ENCODE measurements around the gene PHKA2.
"Not testable (repeated sequence)": the region's sequence is repeated elsewhere in the genome, so short reads cannot be mapped to it uniquely, and the experiment has no call there.

Gene PHKA2

GRCh38 chrX:18998653-18999052, 14.7 kb upstream of the PHKA2 start:
- WGBS, 2 experiments (ENCODE audit: insufficient coverage in 2 of 2): 100% methylated on average over 1 of the region's 1 CpG; no CpG with 5 or more reads in 1 of the 2 experiments
- peaks cover 8% of the 10 kb centered on the region for H3K4me1 ChIP-seq (ENCODE audit: control insufficient read depth, insufficient read depth, low read length, poor library complexity, severe bottlenecking)
- no peaks in the 10 kb centered on the region for H3K9me3 ChIP-seq (ENCODE audit: control insufficient read depth, low read length)
- H3K4me3 ChIP-seq (ENCODE audit: extremely low read depth, insufficient read depth, low read length, poor library complexity, severe bottlenecking): no peak overlapping the region
- H3K36me3 ChIP-seq (ENCODE audit: control insufficient read depth, insufficient read depth, low read length): no peaks in the 10 kb centered on the region
- H3K27ac ChIP-seq (ENCODE audit: low read depth, low read length, severe bottlenecking): no peak overlapping the region

- H3K27ac ChIP-seq (ENCODE audit: low read depth, low read length, severe bottlenecking): no peak overlapping the region
- H3K4me1 ChIP-seq (ENCODE audit: control insufficient read depth, insufficient read depth, low read length, poor library complexity, severe bottlenecking): peaks cover 8% of the 10 kb centered on the region
- H3K36me3 ChIP-seq (ENCODE audit: control insufficient read depth, insufficient read depth, low read length): no peaks in the 10 kb centered on the region
- no peak overlapping the region for H3K4me3 ChIP-seq (ENCODE audit: extremely low read depth, insufficient read depth, low read length, poor library complexity, severe bottlenecking)
- 40% methylated on average over 1 of the region's 4 CpGs; no CpG with 5 or more reads in 1 of the 2 experiments for WGBS, 2 experiments (ENCODE audit: insufficient coverage in 2 of 2)
- no peaks in the 10 kb centered on the region for H3K9me3 ChIP-seq (ENCODE audit: control insufficient read depth, low read length)
Measured at GRCh38 chrX:18997916-18998315, 14.0 kb upstream of the PHKA2 start.

GRCh38 chrX:18996536-18996935, 12.6 kb upstream of the PHKA2 start:
- no peaks in the 10 kb centered on the region for H3K36me3 ChIP-seq (ENCODE audit: control insufficient read depth, insufficient read depth, low read length)
- H3K27ac ChIP-seq (ENCODE audit: low read depth, low read length, severe bottlenecking): no peak overlapping the region
- no peaks in the 10 kb centered on the region for H3K9me3 ChIP-seq (ENCODE audit: control insufficient read depth, low read length)

GRCh38 chrX:18995221-18995620, 11.3 kb upstream of the PHKA2 start:
- Histone ChIP-seq H3K27ac (ENCODE audit: low read depth, low read length, severe bottlenecking) (no peak overlapping the region), H3K4me3 (ENCODE audit: extremely low read depth, insufficient read depth, low read length, poor library complexity, severe bottlenecking) (no peak overlapping the region), H3K9me3 (ENCODE audit: control insufficient read depth, low read length) (no peaks in the 10 kb centered on the region), H3K4me1 (ENCODE audit: control insufficient read depth, insufficient read depth, low read length, poor library complexity, severe bottlenecking) (peaks cover 8% of the 10 kb centered on the region), H3K36me3 (ENCODE audit: control insufficient read depth, insufficient read depth, low read length) (no peaks in the 10 kb centered on the region)
- WGBS, 2 experiments (ENCODE audit: insufficient coverage in 2 of 2): no CpG with 5 or more reads among the region's 3 CpGs

More at GRCh38 chrX:18996536-18996935, 12.6 kb upstream of the PHKA2 start:
- peaks cover 8% of the 10 kb centered on the region for H3K4me1 ChIP-seq (ENCODE audit: control insufficient read depth, insufficient read depth, low read length, poor library complexity, severe bottlenecking)
- no peak overlapping the region for H3K4me3 ChIP-seq (ENCODE audit: extremely low read depth, insufficient read depth, low read length, poor library complexity, severe bottlenecking)

- H3K36me3 ChIP-seq (ENCODE audit: control insufficient read depth, insufficient read depth, low read length): no peaks in the 10 kb centered on the region
- H3K27ac ChIP-seq (ENCODE audit: low read depth, low read length, severe bottlenecking): no peak overlapping the region
- 83% methylated on average over 1 of the region's 3 CpGs; no CpG with 5 or more reads in 1 of the 2 experiments for WGBS, 2 experiments (ENCODE audit: insufficient coverage in 2 of 2)
- peaks cover 8% of the 10 kb centered on the region for H3K4me1 ChIP-seq (ENCODE audit: control insufficient read depth, insufficient read depth, low read length, poor library complexity, severe bottlenecking)
- no peaks in the 10 kb centered on the region for H3K9me3 ChIP-seq (ENCODE audit: control insufficient read depth, low read length)
- H3K4me3 ChIP-seq (ENCODE audit: extremely low read depth, insufficient read depth, low read length, poor library complexity, severe bottlenecking): no peak overlapping the region
Measured at GRCh38 chrX:18994713-18995112, 10.8 kb upstream of the PHKA2 start.

- whole genome bisulfite sequencing, 2 experiments (ENCODE audit: insufficient coverage in 2 of 2): 83 to 100% methylated on average over 1 of the region's 7 CpGs
- Histone ChIP-seq H3K4me1 (ENCODE audit: control insufficient read depth, insufficient read depth, low read length, poor library complexity, severe bottlenecking) (peaks cover 8% of the 10 kb centered on the region), H3K9me3 (ENCODE audit: control insufficient read depth, low read length) (no peaks in the 10 kb centered on the region), H3K36me3 (ENCODE audit: control insufficient read depth, insufficient read depth, low read length) (no peaks in the 10 kb centered on the region), H3K27ac (ENCODE audit: low read depth, low read length, severe bottlenecking) (no peak overlapping the region), H3K4me3 (ENCODE audit: extremely low read depth, insufficient read depth, low read length, poor library complexity, severe bottlenecking) (no peak overlapping the region)
Measured at GRCh38 chrX:18992829-18993228, 8.9 kb upstream of the PHKA2 start.

- Histone ChIP-seq H3K4me1 (ENCODE audit: control insufficient read depth, insufficient read depth, low read length, poor library complexity, severe bottlenecking) (no peaks in the 10 kb centered on the region), H3K27ac (ENCODE audit: low read depth, low read length, severe bottlenecking) (no peak overlapping the region), H3K4me3 (ENCODE audit: extremely low read depth, insufficient read depth, low read length, poor library complexity, severe bottlenecking) (peak overlapping the region; percentile 55), H3K9me3 (ENCODE audit: control insufficient read depth, low read length) (no peaks in the 10 kb centered on the region), H3K36me3 (ENCODE audit: control insufficient read depth, insufficient read depth, low read length) (no peaks in the 10 kb centered on the region)
- 10 to 20% methylated on average over 2 of the region's 4 CpGs for WGBS, 2 experiments (ENCODE audit: insufficient coverage in 2 of 2)
Measured at GRCh38 chrX:18985186-18985435, 1.2 kb upstream of the PHKA2 start.

- Histone ChIP-seq H3K36me3 (ENCODE audit: control insufficient read depth, insufficient read depth, low read length) (no peaks in the 10 kb centered on the region), H3K27ac (ENCODE audit: low read depth, low read length, severe bottlenecking) (peak overlapping the region; percentile 36), H3K4me1 (ENCODE audit: control insufficient read depth, insufficient read depth, low read length, poor library complexity, severe bottlenecking) (no peaks in the 10 kb centered on the region), H3K4me3 (ENCODE audit: extremely low read depth, insufficient read depth, low read length, poor library complexity, severe bottlenecking) (peak overlapping the region; percentile 55), H3K9me3 (ENCODE audit: control insufficient read depth, low read length) (no peaks in the 10 kb centered on the region)
- 0% methylated on average over 11 to 27 of the region's 71 CpGs for WGBS, 2 experiments (ENCODE audit: insufficient coverage in 2 of 2)
Measured at GRCh38 chrX:18984381-18985185, 669 bp upstream of the PHKA2 start.

- no peaks in the 10 kb centered on the region for H3K4me1 ChIP-seq (ENCODE audit: control insufficient read depth, insufficient read depth, low read length, poor library complexity, severe bottlenecking)
- H3K9me3 ChIP-seq (ENCODE audit: control insufficient read depth, low read length): no peaks in the 10 kb centered on the region
- H3K36me3 ChIP-seq (ENCODE audit: control insufficient read depth, insufficient read depth, low read length): no peaks in the 10 kb centered on the region
- H3K27ac ChIP-seq (ENCODE audit: low read depth, low read length, severe bottlenecking): no peak overlapping the region
- no CpG with 5 or more reads among the region's 6 CpGs for WGBS, 2 experiments (ENCODE audit: insufficient coverage in 2 of 2)
- no peak overlapping the region for H3K4me3 ChIP-seq (ENCODE audit: extremely low read depth, insufficient read depth, low read length, poor library complexity, severe bottlenecking)
Measured at GRCh38 chrX:18981124-18981807, 2.6 kb downstream of the PHKA2 start.

- H3K36me3 ChIP-seq (ENCODE audit: control insufficient read depth, insufficient read depth, low read length); H3K27ac ChIP-seq (ENCODE audit: low read depth, low read length, severe bottlenecking); H3K4me3 ChIP-seq (ENCODE audit: extremely low read depth, insufficient read depth, low read length, poor library complexity, severe bottlenecking); H3K9me3 ChIP-seq (ENCODE audit: control insufficient read depth, low read length); H3K4me1 ChIP-seq (ENCODE audit: control insufficient read depth, insufficient read depth, low read length, poor library complexity, severe bottlenecking): not testable (repeated sequence)
- WGBS, 2 experiments (ENCODE audit: insufficient coverage in 2 of 2): 86% methylated on average over 5 of the region's 6 CpGs; no CpG with 5 or more reads in 1 of the 2 experiments
Measured at GRCh38 chrX:18980262-18980661, 3.7 kb downstream of the PHKA2 start.

- Histone ChIP-seq H3K9me3 (ENCODE audit: control insufficient read depth, low read length) (no peaks in the 10 kb centered on the region), H3K4me1 (ENCODE audit: control insufficient read depth, insufficient read depth, low read length, poor library complexity, severe bottlenecking) (peaks cover 4% of the 10 kb centered on the region), H3K4me3 (ENCODE audit: extremely low read depth, insufficient read depth, low read length, poor library complexity, severe bottlenecking) (no peak overlapping the region), H3K27ac (ENCODE audit: low read depth, low read length, severe bottlenecking) (no peak overlapping the region), H3K36me3 (ENCODE audit: control insufficient read depth, insufficient read depth, low read length) (no peaks in the 10 kb centered on the region)
- 90 to 96% methylated on average over 2 to 4 of the region's 7 CpGs for WGBS, 2 experiments (ENCODE audit: insufficient coverage in 2 of 2)
Measured at GRCh38 chrX:18974993-18975392, 8.9 kb downstream of the PHKA2 start.

All from mesodermal cell (in vitro differentiated cells).